OCI-LY7 (cell line): Measurements from ENCODE around the gene SORCS3. TPM values are rescaled to one million over a fixed set of nuclear protein-coding genes. Genes with fewer than 3 reads are reported as not detected.

Experiments
- BruUV-seq: library from RNA; stranded (reverse); fragments of 400-500 nt; replicated peaks from 2 replicates; lab custom pipeline; 2021; lab: Mats Ljungman, UMichigan
- CTCF ChIA-PET: fragments of 300-600 bp; sonication (Branson Sonifier 250); formaldehyde crosslinking; loops from one replicate; lab custom pipeline; 2022; ENCODE audit warnings: antibody characterized with exemption; ENCODE audit not compliant: unreplicated experiment; lab: Charles Lee
- POLR2A ChIA-PET: fragments of 300-600 bp; sonication (Branson Sonifier 250); formaldehyde crosslinking; loops from one replicate; lab custom pipeline; 2022; ENCODE audit warnings: antibody characterized with exemption; lab: Charles Lee
- DNase-seq: peaks from one replicate; pipeline ENCODE4 v3.0.0-alpha.2; 2015; ENCODE audit warnings: low spot score
- H2AFZ ChIP-seq: fragments of 200-600 bp; sonication (generic), shearing (Covaris generic); 2 replicates; pipeline ENCODE4 v1.6.1; 2014; ENCODE audit warnings: mild to moderate bottlenecking, antibody characterized with exemption, low read length, moderate library complexity
- H3K27ac ChIP-seq: fragments of 200-600 bp; sonication (generic); 2 replicates; pipeline ENCODE4 v1.5.1; 2014; ENCODE audit warnings: mixed run types, low read depth, mild to moderate bottlenecking, moderate library complexity, low read length, inconsistent platforms; ENCODE audit not compliant: poor library complexity, severe bottlenecking
- H3K36me3 ChIP-seq: fragments of 200-600 bp; sonication (generic); 2 replicates; pipeline ENCODE4 v1.6.1; 2014; ENCODE audit warnings: mild to moderate bottlenecking, antibody characterized with exemption, low read length, moderate library complexity, mixed read lengths; ENCODE audit not compliant: insufficient read depth
- H3K4me1 ChIP-seq: fragments of 200-600 bp; sonication (generic); 2 replicates; pipeline ENCODE4 v1.5.1; 2014; ENCODE audit warnings: mild to moderate bottlenecking, low read length; ENCODE audit not compliant: insufficient read depth, poor library complexity, severe bottlenecking
- H3K4me2 ChIP-seq: fragments of 200-600 bp; sonication (generic); 2 replicates; pipeline ENCODE4 v1.6.1; 2014; ENCODE audit warnings: mild to moderate bottlenecking, low read length
- H3K4me3 ChIP-seq: fragments of 200-600 bp; sonication (generic); 2 replicates; pipeline ENCODE4 v1.5.1; 2014; ENCODE audit warnings: mild to moderate bottlenecking, low read depth, low read length; ENCODE audit not compliant: poor library complexity, severe bottlenecking
- H3K79me2 ChIP-seq: fragments of 200-600 bp; sonication (generic); 2 replicates; pipeline ENCODE4 v1.6.1; 2016; ENCODE audit warnings: low read depth, mild to moderate bottlenecking, low read length, moderate library complexity, mixed read lengths; ENCODE audit not compliant: insufficient read depth
- H3K9me2 ChIP-seq: fragments of 200-600 bp; sonication (generic); 2 replicates; pipeline ENCODE4 v1.6.1; 2016; ENCODE audit warnings: mild to moderate bottlenecking, low read length, mixed read lengths; ENCODE audit not compliant: insufficient read depth
- H3K9me3 ChIP-seq: fragments of 200-600 bp; sonication (generic); 2 replicates; pipeline ENCODE4 v1.6.1; 2014; ENCODE audit warnings: mild to moderate bottlenecking, mixed run types, low read length, mixed read lengths
- H4K20me1 ChIP-seq: fragments of 200-600 bp; sonication (generic); 2 replicates; pipeline ENCODE4 v1.6.1; 2014; ENCODE audit warnings: mild to moderate bottlenecking, antibody characterized with exemption, low read length, moderate library complexity, mixed read lengths; ENCODE audit not compliant: insufficient read depth
- EZH2phosphoT487 ChIP-seq: fragments of 200-600 bp; sonication (generic); IDR thresholded peaks from 2 replicates; pipeline ENCODE4 v1.6.1; 2018; ENCODE audit warnings: low read depth, borderline replicate concordance, mild to moderate bottlenecking, mixed run types, antibody characterized with exemption, low read length, moderate library complexity, mixed read lengths
- intact Hi-C: fragments of 100-400 bp; cut with micrococcal nuclease; formaldehyde crosslinking; loops from one replicate; pipeline ENCODE4 v1.10.0; 2022; ENCODE audit not compliant: unreplicated experiment
- total RNA-seq, 2 experiments: library from RNA; depleted of rRNA in 1 of 2; stranded (reverse); fragments of >200 nt in 1 of 2; shearing (Covaris generic) in 1 of 2; gene quantifications; 2 replicates each; pipeline ENCODE4 v1.2.3, GENCODE V29; 2014 to 2022
- TF ChIP-seq, protein P1 (sequence below): fragments of 200-600 bp; sonication (generic); conservative IDR thresholded peaks from 2 replicates; pipeline ENCODE4 v1.5.1; 2014; ENCODE audit warnings: mild to moderate bottlenecking, antibody characterized with exemption, low read length, moderate library complexity, mixed read lengths

SORCS3 gene
- total RNA-seq, 2 experiments from 2014 or later, result not detected

DNA sequence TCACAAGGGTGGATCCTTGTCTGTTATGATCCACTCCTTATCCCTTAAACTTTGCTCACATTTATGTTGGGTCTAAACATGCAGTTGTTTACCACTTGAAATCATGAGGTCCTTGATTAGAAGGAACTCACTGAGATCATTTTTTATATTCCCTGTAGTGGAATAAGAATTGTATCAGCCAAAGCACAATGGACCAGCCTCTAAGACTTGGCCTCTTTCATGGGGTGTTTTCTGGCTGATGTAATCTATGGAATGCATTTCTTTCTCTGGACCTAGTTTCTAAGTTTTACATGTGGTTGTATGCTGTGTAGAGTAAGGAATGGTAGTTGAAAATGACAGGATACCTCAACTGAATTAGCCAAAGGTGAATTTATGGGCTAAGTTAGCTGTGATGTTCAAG is 376.6 kb downstream of the SORCS3 start:
- no TSS peak for BruUV-seq
- no peak for DNase-seq
- no peak overlapping the region for H3K27ac ChIP-seq
- no peaks in the 10 kb centered on the region for H3K4me1 ChIP-seq
- no peaks in the 10 kb centered on the region for H3K9me3 ChIP-seq
- no peak overlapping the region for H2AFZ ChIP-seq
- H3K79me2 ChIP-seq, result no peaks in the 10 kb centered on the region
- H3K9me2 ChIP-seq, result no peaks in the 10 kb centered on the region
- TF ChIP-seq, protein P1, sequence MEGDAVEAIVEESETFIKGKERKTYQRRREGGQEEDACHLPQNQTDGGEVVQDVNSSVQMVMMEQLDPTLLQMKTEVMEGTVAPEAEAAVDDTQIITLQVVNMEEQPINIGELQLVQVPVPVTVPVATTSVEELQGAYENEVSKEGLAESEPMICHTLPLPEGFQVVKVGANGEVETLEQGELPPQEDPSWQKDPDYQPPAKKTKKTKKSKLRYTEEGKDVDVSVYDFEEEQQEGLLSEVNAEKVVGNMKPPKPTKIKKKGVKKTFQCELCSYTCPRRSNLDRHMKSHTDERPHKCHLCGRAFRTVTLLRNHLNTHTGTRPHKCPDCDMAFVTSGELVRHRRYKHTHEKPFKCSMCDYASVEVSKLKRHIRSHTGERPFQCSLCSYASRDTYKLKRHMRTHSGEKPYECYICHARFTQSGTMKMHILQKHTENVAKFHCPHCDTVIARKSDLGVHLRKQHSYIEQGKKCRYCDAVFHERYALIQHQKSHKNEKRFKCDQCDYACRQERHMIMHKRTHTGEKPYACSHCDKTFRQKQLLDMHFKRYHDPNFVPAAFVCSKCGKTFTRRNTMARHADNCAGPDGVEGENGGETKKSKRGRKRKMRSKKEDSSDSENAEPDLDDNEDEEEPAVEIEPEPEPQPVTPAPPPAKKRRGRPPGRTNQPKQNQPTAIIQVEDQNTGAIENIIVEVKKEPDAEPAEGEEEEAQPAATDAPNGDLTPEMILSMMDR, result no peak
- no peak for TF ChIP-seq EZH2phosphoT487
- no peaks in the 10 kb centered on the region for H4K20me1 ChIP-seq
- intact Hi-C loops, result no loop called here
- CTCF ChIA-PET, result no interaction called here
- H3K4me3 ChIP-seq, result no peak overlapping the region
- no peaks in the 10 kb centered on the region for H3K36me3 ChIP-seq
- POLR2A ChIA-PET, result no interaction called here
- H3K4me2 ChIP-seq, result no peak overlapping the region

DNA sequence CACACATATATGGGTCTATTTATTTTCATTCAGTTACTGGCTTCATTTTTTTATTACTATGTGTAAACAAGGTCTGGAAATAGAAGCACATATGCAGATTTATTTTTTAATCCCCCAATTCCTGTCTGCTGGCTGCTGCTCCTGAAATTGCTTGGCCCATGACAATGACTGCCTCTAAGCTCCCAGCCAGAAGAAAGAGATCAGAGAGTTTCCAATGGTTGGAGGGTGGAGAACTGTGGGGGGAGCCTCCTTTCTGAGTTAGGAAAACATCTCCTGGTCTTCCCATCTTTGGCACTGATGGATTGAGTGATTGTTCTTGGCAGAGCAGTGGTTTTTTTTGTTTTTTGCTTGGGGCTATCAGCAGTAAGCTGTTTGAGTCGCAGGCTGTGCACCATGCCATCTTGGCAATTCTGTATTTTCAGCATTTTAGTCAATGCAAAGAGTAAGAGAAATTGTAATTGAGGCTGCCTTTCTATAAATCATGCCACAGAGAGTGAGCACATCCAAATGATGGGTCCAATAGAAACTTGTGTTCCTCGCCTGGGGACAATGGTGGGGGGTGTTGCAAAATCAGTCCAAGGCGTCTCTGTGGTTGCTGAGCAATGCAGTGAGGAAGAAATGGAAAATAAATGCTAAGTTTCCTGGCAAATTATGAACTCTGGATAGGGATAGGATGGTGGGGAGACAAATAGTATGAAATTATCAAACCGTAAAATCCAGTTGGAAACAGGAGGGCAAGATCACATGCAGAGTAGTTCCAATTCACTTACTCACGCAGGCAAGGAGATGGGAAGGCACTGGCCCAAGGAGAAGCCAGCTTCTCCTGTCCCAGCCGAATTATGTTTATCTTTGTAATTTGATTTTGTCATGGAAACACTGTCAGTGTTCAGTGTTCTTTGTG is 382.4 kb downstream of the SORCS3 start:
- H3K27ac ChIP-seq, result no peak overlapping the region
- no peaks in the 10 kb centered on the region for H3K79me2 ChIP-seq
- no TSS peak for BruUV-seq
- DNase-seq, result no peak
- no peaks in the 10 kb centered on the region for H4K20me1 ChIP-seq
- no peaks in the 10 kb centered on the region for H3K9me2 ChIP-seq
- H3K4me1 ChIP-seq, result no peaks in the 10 kb centered on the region
- intact Hi-C loops, result no loop called here
- H3K36me3 ChIP-seq, result no peaks in the 10 kb centered on the region
- H2AFZ ChIP-seq, result no peak overlapping the region
- POLR2A ChIA-PET, result no interaction called here
- CTCF ChIA-PET, result no interaction called here
- H3K4me2 ChIP-seq, result no peak overlapping the region
- no peak overlapping the region for H3K4me3 ChIP-seq
- TF ChIP-seq, protein P1, result no peak
- no peak for TF ChIP-seq EZH2phosphoT487
- no peaks in the 10 kb centered on the region for H3K9me3 ChIP-seq

DNA sequence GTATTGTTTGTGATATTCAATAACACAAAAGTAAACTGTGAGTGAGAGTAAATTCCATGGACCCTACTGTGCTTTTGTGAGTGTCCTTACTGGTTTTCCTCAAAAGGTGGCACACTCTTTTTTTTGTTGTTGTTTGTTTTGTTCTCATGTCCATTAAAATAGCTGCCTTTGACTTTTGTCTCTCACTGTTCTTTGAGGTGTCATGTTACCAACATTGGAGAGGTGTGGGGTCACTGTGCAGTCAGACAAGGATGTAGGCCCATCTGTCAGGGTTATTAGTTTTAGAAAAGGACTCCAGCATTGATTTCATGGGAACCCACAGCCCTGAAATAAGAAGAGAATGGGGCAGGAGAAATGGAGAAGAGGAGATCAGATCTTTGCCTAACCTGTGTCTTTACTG is 383.1 kb downstream of the SORCS3 start:
- no peaks in the 10 kb centered on the region for H3K9me2 ChIP-seq
- no peak for DNase-seq
- no peaks in the 10 kb centered on the region for H3K9me3 ChIP-seq
- no peaks in the 10 kb centered on the region for H3K4me1 ChIP-seq
- TF ChIP-seq EZH2phosphoT487, result no peak
- TF ChIP-seq, protein P1, result no peak
- POLR2A ChIA-PET, result no interaction called here
- no peak overlapping the region for H2AFZ ChIP-seq
- no TSS peak for BruUV-seq
- H3K36me3 ChIP-seq, result no peaks in the 10 kb centered on the region
- no peak overlapping the region for H3K4me2 ChIP-seq
- H3K4me3 ChIP-seq, result no peak overlapping the region
- H4K20me1 ChIP-seq, result no peaks in the 10 kb centered on the region
- CTCF ChIA-PET, result no interaction called here
- intact Hi-C loops, result no loop called here
- no peak overlapping the region for H3K27ac ChIP-seq
- no peaks in the 10 kb centered on the region for H3K79me2 ChIP-seq
